GM19438 (cell line): ENCODE data around the gene PATJ.

Source experiments
- ATAC-seq: cut with Tn5 transposase; IDR thresholded peaks from one replicate; pipeline ENCODE4 v1.9.1; 2021; ENCODE audit warnings: low read depth; ENCODE audit not compliant: unreplicated experiment

The PATJ gene

GRCh38 chr1:62038594-62039284 lies 296.5 kb downstream of the PATJ start:
- no peak for ATAC-seq

- no peak for ATAC-seq
Observed at GRCh38 chr1:62040450-62040849, 298.2 kb downstream of the PATJ start.

- no peak for ATAC-seq
Observed at GRCh38 chr1:62040973-62041372, 298.7 kb downstream of the PATJ start.

GRCh38 chr1:62043154-62043553 lies 300.9 kb downstream of the PATJ start:
- ATAC-seq, result no peak

GRCh38 chr1:62045574-62045973 lies 303.3 kb downstream of the PATJ start:
- no peak for ATAC-seq

- no peak for ATAC-seq
Observed at GRCh38 chr1:62046927-62047326, 304.6 kb downstream of the PATJ start.

- ATAC-seq, result no peak
Observed at GRCh38 chr1:62050165-62050564, 307.9 kb downstream of the PATJ start.

GRCh38 chr1:62052946-62053345 lies 310.7 kb downstream of the PATJ start:
- ATAC-seq, result no peak

GRCh38 chr1:62054188-62054587 lies 311.9 kb downstream of the PATJ start:
- no peak for ATAC-seq

GRCh38 chr1:62057230-62057629 lies 314.9 kb downstream of the PATJ start:
- ATAC-seq, result no peak

- no peak for ATAC-seq
Observed at GRCh38 chr1:62057641-62058290, 315.5 kb downstream of the PATJ start.

- no peak for ATAC-seq
Observed at GRCh38 chr1:62058956-62059355, 316.7 kb downstream of the PATJ start.

GRCh38 chr1:62062087-62062486 lies 319.8 kb downstream of the PATJ start:
- ATAC-seq, result no peak

- no peak for ATAC-seq
Observed at GRCh38 chr1:62064829-62065407, 322.6 kb downstream of the PATJ start.

GRCh38 chr1:62066713-62067112 lies 324.4 kb downstream of the PATJ start:
- no peak for ATAC-seq

GRCh38 chr1:62068416-62068843 lies 326.1 kb downstream of the PATJ start:
- ATAC-seq, result no peak

GRCh38 chr1:62068978-62069377 lies 326.7 kb downstream of the PATJ start:
- no peak for ATAC-seq

- no peak for ATAC-seq
Observed at GRCh38 chr1:62070384-62071011, 328.2 kb downstream of the PATJ start.

- no peak for ATAC-seq
Observed at GRCh38 chr1:62071695-62072094, 329.4 kb downstream of the PATJ start.

- no peak for ATAC-seq
Observed at GRCh38 chr1:62076286-62076685, 334.0 kb downstream of the PATJ start.

- ATAC-seq, result no peak
Observed at GRCh38 chr1:62077821-62078220, 335.5 kb downstream of the PATJ start.
